ENCODE results near the gene PLAC1.

Gene PLAC1

GRCh38 chrX:134588806-134589205 is 69.5 kb downstream of the PLAC1 start:
- no peak for DNase-seq (ENCODE audit: low read depth)

- DNase-seq (ENCODE audit: low read depth) = no peak
These were observed 77.4 kb downstream of the PLAC1 start for GRCh38 chrX:134580907-134581306.

- DNase-seq (ENCODE audit: low read depth) = no peak
These were observed 84.6 kb downstream of the PLAC1 start for GRCh38 chrX:134573683-134574035.

- no peak for DNase-seq (ENCODE audit: low read depth)
These were observed 85.2 kb downstream of the PLAC1 start for GRCh38 chrX:134572816-134573682.

- DNase-seq (ENCODE audit: low read depth) = no peak
These were observed 86.5 kb downstream of the PLAC1 start for GRCh38 chrX:134571796-134572195.

- DNase-seq (ENCODE audit: low read depth) = no peak
These were observed 87.4 kb downstream of the PLAC1 start for GRCh38 chrX:134570899-134571298.

- DNase-seq (ENCODE audit: low read depth) = no peak
These were observed 87.8 kb downstream of the PLAC1 start for GRCh38 chrX:134570509-134570846.

GRCh38 chrX:134569306-134569705 is 89.0 kb downstream of the PLAC1 start:
- DNase-seq (ENCODE audit: low read depth) = no peak

- DNase-seq (ENCODE audit: low read depth) = no peak
These were observed 89.8 kb downstream of the PLAC1 start for GRCh38 chrX:134568285-134569016.

- no peak for DNase-seq (ENCODE audit: low read depth)
These were observed 91.8 kb downstream of the PLAC1 start for GRCh38 chrX:134566506-134566905.

GRCh38 chrX:134562002-134562401 is 96.3 kb downstream of the PLAC1 start:
- DNase-seq (ENCODE audit: low read depth) = no peak

GRCh38 chrX:134558133-134558532 is 100.1 kb downstream of the PLAC1 start:
- no peak for DNase-seq (ENCODE audit: low read depth)

- no peak for DNase-seq (ENCODE audit: low read depth)
These were observed 104.0 kb downstream of the PLAC1 start for GRCh38 chrX:134554291-134554690.

- no peak for DNase-seq (ENCODE audit: low read depth)
These were observed 105.9 kb downstream of the PLAC1 start for GRCh38 chrX:134552351-134552750.

- no peak for DNase-seq (ENCODE audit: low read depth)
These were observed 106.8 kb downstream of the PLAC1 start for GRCh38 chrX:134551376-134552048.

- DNase-seq (ENCODE audit: low read depth) = no peak
These were observed 109.7 kb downstream of the PLAC1 start for GRCh38 chrX:134548257-134549201.

GRCh38 chrX:134547047-134547679 is 111.1 kb downstream of the PLAC1 start:
- no peak for DNase-seq (ENCODE audit: low read depth)

- no peak for DNase-seq (ENCODE audit: low read depth)
These were observed 112.1 kb downstream of the PLAC1 start for GRCh38 chrX:134546187-134546586.

GRCh38 chrX:134545510-134545909 is 112.8 kb downstream of the PLAC1 start:
- DNase-seq (ENCODE audit: low read depth) = no peak

- DNase-seq (ENCODE audit: low read depth) = no peak
These were observed 113.6 kb downstream of the PLAC1 start for GRCh38 chrX:134544513-134545151.

- no peak for DNase-seq (ENCODE audit: low read depth)
These were observed 114.1 kb downstream of the PLAC1 start for GRCh38 chrX:134544135-134544512.

All from fibroblast of the conjunctiva (primary cell).